HG03439 (cell line): ENCODE measurements around the gene PSMC5.
A peak's percentile ranks its signal among the peaks of the same experiment; 100 is the strongest.

Experiments used
- ATAC-seq: cut with Tn5 transposase; IDR thresholded peaks from one replicate; pipeline ENCODE4 v1.9.1; 2021; ENCODE audit warnings: mild to moderate bottlenecking, moderate library complexity; ENCODE audit not compliant: unreplicated experiment

The PSMC5 gene

GRCh38 chr17:63820963-63821561 is 6.2 kb upstream of the PSMC5 start:
- ATAC-seq: no peak

- no peak for ATAC-seq
Observed at GRCh38 chr17:63821804-63822203, 5.4 kb upstream of the PSMC5 start.

GRCh38 chr17:63822537-63822936 is 4.7 kb upstream of the PSMC5 start:
- ATAC-seq: no peak

GRCh38 chr17:63823659-63824331 is 3.4 kb upstream of the PSMC5 start:
- no peak for ATAC-seq

- no peak for ATAC-seq
Observed at GRCh38 chr17:63824362-63824761, 2.9 kb upstream of the PSMC5 start.

GRCh38 chr17:63826468-63827001 is 696 bp upstream of the PSMC5 start:
- ATAC-seq: peak; percentile 2

GRCh38 chr17:63827801-63828221 is 580 bp downstream of the PSMC5 start:
- ATAC-seq: no peak

- ATAC-seq: no peak
Observed at GRCh38 chr17:63828936-63829335, 1.7 kb downstream of the PSMC5 start.

- no peak for ATAC-seq
Observed at GRCh38 chr17:63830278-63830677, 3.0 kb downstream of the PSMC5 start.

- ATAC-seq: no peak
Observed at GRCh38 chr17:63830904-63831491, 3.8 kb downstream of the PSMC5 start.

GRCh38 chr17:63831505-63831904 is 4.3 kb downstream of the PSMC5 start:
- no peak for ATAC-seq

GRCh38 chr17:63832014-63832413 is 4.8 kb downstream of the PSMC5 start:
- ATAC-seq: no peak

- no peak for ATAC-seq
Observed at GRCh38 chr17:63832455-63832854, 5.2 kb downstream of the PSMC5 start.

GRCh38 chr17:63833026-63833740 is 6.0 kb downstream of the PSMC5 start:
- ATAC-seq: no peak

- ATAC-seq: no peak
Observed at GRCh38 chr17:63833741-63834373, 6.6 kb downstream of the PSMC5 start.

- ATAC-seq: no peak
Observed at GRCh38 chr17:63834431-63835166, 7.4 kb downstream of the PSMC5 start.

- no peak for ATAC-seq
Observed at GRCh38 chr17:63835167-63835720, 8.0 kb downstream of the PSMC5 start.

- ATAC-seq: no peak
Observed at GRCh38 chr17:63836811-63837210, 9.6 kb downstream of the PSMC5 start.

GRCh38 chr17:63837480-63837879 is 10.2 kb downstream of the PSMC5 start:
- no peak for ATAC-seq

- ATAC-seq: no peak
Observed at GRCh38 chr17:63837962-63838600, 10.8 kb downstream of the PSMC5 start.
